Right kidney (tissue), 1 donor: ENCODE measurements around the gene AP1S2.
"Not testable (repeated sequence)": the region's sequence is repeated elsewhere in the genome, so short reads cannot be mapped to it uniquely, and the experiment has no call there.

Experiments used
- DNase-seq: peaks from one replicate; pipeline ENCODE4 v3.0.0-alpha.2; 2016

The AP1S2 gene

GRCh38 chrX:15856222-15856587, 1.6 kb upstream of the AP1S2 start:
- DNase-seq, result no peak

- DNase-seq, result no peak
Measured at GRCh38 chrX:15855568-15856221, 1.1 kb upstream of the AP1S2 start.

GRCh38 chrX:15854080-15854655, 445 bp downstream of the AP1S2 start:
- DNase-seq, result peak; percentile 67

DNA sequence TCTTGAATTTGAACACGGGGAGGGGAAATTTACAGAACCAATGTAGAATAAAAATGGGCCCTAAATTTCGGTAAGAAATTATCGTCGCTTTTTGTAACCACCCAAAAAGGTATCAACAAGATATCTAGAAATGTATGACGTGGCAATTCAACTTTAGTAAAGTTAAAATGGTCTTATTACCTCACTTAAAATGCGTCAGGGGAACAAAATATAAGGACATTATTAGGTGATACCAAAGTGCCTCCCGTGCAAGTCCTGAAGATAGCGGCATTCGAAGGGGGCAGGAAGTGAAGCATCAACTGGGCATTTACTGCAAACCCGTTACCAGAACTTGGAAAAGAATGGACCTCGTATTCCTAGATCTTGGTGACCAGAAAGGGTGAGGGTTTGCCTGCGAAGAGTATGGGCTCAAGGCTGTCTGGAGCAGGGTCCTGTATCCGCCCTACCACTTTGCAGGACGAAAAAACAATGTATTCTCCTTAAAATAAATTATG, 980 bp downstream of the AP1S2 start:
- no peak for DNase-seq

DNA sequence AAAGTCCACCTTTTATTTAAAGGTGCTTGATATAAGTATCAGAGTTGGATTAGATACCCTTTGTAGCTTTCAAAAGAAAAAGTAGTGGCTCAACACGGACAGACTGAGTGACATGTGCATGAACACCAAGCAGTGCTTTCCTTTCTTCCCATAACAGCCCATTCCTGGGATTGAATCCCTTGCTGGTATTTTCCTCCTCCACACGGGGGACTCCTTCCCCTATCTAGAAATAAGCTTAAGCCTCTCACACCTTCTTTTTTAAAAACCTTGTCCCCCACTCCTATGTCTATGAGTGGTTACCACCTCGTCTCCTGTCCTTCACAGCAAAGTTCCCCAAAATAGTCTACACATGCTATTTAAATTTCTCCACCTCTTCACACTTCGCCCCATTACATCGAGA, 5.1 kb downstream of the AP1S2 start:
- DNase-seq, result no peak

DNA sequence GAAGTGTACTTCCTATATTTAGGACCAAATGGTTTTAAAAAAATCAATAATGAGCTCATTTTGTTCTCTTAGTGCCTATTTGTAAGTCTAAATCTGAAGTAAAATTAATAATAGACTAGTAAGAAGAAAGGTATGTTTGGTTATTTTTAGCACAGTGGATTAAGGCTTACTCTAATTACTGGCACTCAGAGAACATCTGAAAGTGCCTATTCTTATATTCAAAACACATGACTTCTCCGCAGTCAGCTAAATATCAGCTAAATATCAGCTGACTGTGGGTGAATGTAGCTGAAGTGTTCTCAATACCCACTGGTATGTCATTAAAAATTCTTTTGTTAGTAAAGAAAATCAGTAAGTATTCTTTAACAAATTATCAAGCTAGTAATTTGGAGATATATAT, 6.0 kb downstream of the AP1S2 start:
- DNase-seq, result no peak

DNA sequence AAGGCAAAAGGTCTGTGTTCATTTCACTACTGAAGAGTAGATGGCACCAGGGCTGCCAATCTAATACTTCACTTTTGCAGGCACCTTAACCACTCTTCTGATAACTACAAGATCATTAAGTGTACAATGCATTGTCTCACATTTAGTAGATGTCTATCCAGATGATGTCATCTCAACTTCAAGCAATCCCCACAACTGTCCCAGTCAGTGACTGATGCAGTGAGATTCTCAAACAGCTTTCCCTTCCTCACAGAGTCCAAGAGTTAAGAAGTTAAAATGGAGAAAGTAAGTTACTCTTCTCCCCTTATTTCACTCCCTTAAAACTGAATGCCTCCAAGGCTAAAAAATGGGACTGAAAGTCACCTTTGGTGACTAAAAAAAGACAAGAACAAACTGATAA, 10.7 kb downstream of the AP1S2 start:
- DNase-seq, result no peak

DNA sequence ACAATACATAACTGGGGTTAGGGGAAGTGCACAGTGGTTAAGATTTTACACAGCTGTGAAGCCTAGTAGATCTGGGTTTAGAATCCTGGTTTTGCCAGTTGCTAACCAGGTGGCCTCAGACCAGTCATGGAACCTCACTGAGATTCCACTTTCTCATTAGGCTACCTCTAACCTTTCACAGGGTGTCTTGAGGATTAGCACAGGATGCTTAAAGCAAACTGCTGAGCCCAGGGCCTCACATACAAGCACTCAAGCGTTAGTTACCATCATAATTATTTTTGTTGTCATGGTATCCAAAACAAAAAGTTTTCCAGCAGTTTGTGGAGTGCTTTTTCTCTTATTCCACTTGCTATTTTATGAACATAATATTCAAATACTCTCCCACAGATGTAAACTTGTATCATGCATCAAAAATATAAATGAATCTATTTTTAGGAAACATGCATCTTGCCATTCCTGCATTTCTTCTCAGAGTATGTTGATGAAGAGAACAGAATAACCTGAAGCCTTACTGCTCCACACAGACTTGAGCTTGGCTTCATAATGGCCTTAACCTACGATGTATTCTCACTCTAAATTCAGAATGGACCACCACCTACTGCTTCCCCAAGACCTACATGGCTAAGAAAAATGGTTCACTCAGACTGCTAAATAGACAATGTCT, 12.6 kb downstream of the AP1S2 start:
- no peak for DNase-seq

DNA sequence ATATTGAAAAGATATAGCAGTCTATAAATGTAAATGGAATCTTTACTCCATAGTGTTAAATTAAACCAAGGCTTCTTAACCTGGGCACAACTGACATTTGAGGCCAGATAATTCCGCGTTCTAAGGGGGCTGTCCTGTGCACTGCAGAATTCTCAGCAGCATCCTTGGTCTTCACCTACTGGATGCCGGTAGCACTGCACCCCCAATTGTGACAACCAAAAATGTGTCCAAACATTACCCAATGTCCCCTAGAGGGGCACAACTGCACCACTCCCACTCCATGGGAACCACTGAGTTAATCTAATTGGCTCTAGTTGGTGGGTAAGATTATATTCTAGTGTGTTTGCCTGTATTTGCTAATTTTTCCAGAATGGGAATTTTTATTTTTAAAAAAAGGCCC, 16.6 kb downstream of the AP1S2 start:
- no peak for DNase-seq

- DNase-seq, result no peak
Measured at GRCh38 chrX:15834827-15835595, 19.6 kb downstream of the AP1S2 start.

DNA sequence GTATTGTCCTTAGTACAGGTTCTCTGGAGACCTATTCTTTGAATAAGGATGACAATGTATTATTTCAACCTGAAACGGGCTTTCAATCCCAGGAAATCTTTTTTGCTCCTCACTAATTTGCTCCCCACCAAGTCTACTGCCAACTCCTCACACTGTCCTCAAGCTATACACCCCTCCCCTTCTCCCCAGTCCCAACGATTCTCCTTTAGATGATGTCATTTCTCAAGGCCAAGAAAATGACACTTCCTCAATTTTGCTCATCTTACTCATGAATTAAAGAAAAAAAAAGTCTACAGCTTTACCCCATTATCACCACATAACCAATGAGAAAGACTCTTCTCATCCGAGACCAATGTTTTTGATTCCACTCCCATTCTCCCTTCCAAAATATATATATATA, 20.6 kb downstream of the AP1S2 start:
- DNase-seq, result no peak

GRCh38 chrX:15831347-15831746, 23.3 kb downstream of the AP1S2 start:
- not testable (repeated sequence) for DNase-seq

- no peak for DNase-seq
Measured at GRCh38 chrX:15829217-15829616, 25.4 kb downstream of the AP1S2 start.

DNA sequence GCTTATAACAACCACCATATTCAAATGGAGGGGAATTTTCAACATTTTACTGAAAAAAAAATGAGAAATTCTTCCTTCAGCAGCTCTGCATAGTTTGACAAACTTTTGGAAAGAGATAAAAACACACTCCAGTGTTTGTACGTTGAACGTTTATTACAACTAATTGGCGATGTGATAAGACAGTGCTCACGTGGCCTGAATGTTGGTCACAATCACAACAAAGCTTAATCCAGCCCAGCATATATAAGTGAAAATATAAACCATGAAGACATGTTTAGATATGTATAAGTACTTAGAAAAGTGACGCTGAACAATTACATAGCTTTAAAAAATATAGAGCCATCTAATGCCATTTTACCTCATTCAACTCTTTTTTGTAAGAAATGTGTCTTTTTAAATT, 28.7 kb downstream of the AP1S2 start:
- DNase-seq, result no peak

- no peak for DNase-seq
Measured at GRCh38 chrX:15822922-15823321, 31.7 kb downstream of the AP1S2 start.

- DNase-seq, result no peak
Measured at GRCh38 chrX:15820106-15821073, 34.2 kb downstream of the AP1S2 start.

DNA sequence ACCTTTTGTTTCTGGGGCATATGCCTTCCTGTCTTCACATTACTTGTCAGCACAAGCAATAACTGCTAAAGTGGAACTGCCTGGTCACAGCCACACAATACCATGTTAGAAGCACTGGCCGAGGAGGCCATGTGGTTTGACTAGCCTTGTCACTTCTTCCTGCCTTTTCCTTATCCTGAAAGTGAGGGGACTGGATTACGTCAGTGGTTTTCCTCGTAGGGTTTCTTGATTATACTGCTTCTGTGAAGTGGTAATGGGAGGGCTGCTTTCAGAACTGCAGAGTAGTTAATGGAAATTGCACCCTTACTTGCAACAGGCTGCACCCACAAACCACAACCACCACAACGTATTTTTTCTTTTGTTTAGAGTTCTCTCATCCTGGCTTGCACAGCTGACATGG, 37.7 kb downstream of the AP1S2 start:
- no peak for DNase-seq

DNA sequence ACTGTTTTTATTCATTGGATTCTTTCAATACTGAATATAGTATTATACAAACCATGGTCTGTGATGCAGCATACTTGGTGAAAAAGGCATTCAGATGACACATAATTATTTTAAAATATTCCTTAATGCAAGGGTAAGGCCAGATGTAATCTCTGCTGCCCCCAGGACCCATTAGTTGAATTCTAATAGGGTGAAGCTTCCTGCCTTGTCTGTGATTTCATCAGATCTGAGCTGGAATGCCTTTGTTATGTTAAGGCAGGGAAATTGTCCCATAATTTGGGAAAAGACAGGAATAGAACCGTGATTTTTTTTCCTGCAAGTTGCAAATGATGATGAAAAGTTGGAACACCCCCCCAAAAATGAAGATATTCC, 38.2 kb downstream of the AP1S2 start:
- no peak for DNase-seq

GRCh38 chrX:15815779-15816437, 38.7 kb downstream of the AP1S2 start:
- DNase-seq, result peak; percentile 2

DNA sequence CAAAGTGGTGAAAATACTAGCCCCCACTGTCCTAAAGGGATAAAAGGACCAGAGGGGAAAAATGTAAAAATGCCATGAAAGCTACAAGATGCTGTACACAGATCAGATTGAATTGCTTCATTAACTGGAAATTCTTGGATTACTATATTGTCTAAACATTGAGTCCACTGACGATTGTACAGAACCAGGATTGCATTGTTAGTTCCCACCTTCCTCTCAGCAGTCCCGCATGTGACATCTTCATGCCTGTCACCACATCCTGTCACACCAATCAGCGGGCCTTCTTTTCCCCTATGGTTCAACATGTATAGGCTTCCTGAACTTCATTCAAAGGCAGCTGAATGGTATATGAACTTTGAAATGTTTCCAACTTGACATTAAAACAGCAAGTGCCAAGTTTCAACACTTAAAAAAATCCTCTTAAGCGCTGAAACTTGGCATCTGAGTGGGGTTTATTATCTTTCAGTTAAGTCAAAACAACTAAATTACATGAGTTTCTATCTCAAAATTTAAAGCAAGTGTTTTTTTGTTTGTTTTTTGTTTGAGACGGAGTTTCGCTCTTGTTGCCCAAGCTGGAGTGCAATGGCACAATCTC, 39.7 kb downstream of the AP1S2 start:
- no peak for DNase-seq

DNA sequence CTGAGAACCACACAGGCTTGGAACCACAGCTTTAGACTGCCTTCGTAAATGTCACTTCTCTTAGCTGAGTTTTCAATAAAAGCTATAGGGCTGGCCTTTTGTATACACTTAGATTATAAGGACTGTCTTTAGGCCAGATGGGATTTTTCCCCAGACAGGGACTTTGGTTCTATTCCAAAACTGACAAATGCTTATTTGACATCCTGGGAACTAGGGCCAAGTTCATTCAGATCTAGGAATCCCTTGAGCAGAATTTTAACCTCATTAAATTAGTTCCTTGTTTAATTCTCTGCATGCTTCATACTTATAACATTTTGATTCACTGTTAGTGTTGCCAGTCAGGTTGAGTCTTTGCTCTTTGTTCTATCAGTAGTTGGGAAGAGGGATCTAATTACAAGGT, 41.2 kb downstream of the AP1S2 start:
- no peak for DNase-seq
